T-helper 22 cell (primary cell): Measurements from ENCODE around the gene EDEM2.
"Not testable (repeated sequence)": the region's sequence is repeated elsewhere in the genome, so short reads cannot be mapped to it uniquely, and the experiment has no call there.

Source experiments
- DNase-seq: peaks from one replicate; pipeline ENCODE4 v3.0.0-alpha.2; 2020; ENCODE audit warnings: low read depth

The EDEM2 gene

GRCh38 chr20:35087355-35087754 lies 59.8 kb downstream of the EDEM2 start:
- DNase-seq, result no peak

GRCh38 chr20:35085477-35086225 lies 61.5 kb downstream of the EDEM2 start:
- no peak for DNase-seq

- no peak for DNase-seq
Measured at GRCh38 chr20:35084998-35085397, 62.1 kb downstream of the EDEM2 start.

- DNase-seq, result not testable (repeated sequence)
Measured at GRCh38 chr20:35080348-35080642, 66.8 kb downstream of the EDEM2 start.

GRCh38 chr20:35079472-35080347 lies 67.4 kb downstream of the EDEM2 start:
- no peak for DNase-seq

- no peak for DNase-seq
Measured at GRCh38 chr20:35077872-35078271, 69.3 kb downstream of the EDEM2 start.

GRCh38 chr20:35077341-35077740 lies 69.8 kb downstream of the EDEM2 start:
- no peak for DNase-seq

- DNase-seq, result not testable (repeated sequence)
Measured at GRCh38 chr20:35071436-35072153, 75.5 kb downstream of the EDEM2 start.

- no peak for DNase-seq
Measured at GRCh38 chr20:35066194-35066593, 80.9 kb downstream of the EDEM2 start.
